Adipocyte (in vitro differentiated cells): ENCODE measurements around the gene ARL13B.
A peak's percentile ranks its signal among the peaks of the same experiment; 100 is the strongest.

Experiments
- DNase-seq: peaks from one replicate; pipeline ENCODE4 v3.0.0-alpha.2; 2015; ENCODE audit warnings: low read depth
- H3K27me3 ChIP-seq: replicated peaks from 2 replicates; pipeline ENCODE4 v1.7.0; 2013; ENCODE audit warnings: mild to moderate bottlenecking, low read length, moderate library complexity; ENCODE audit not compliant: control insufficient read depth, insufficient read depth
- H3K36me3 ChIP-seq: 2 replicates; pipeline ENCODE4 v1.7.0; 2013; ENCODE audit warnings: low read length, mild to moderate bottlenecking, moderate library complexity; ENCODE audit not compliant: control insufficient read depth, insufficient read depth, severe bottlenecking
- H3K4me1 ChIP-seq: 2 replicates; pipeline ENCODE4 v1.7.0; 2013; ENCODE audit warnings: mild to moderate bottlenecking, low read length, moderate library complexity; ENCODE audit not compliant: control insufficient read depth, insufficient read depth
- H3K4me3 ChIP-seq: 2 replicates; pipeline ENCODE4 v1.7.0; 2013; ENCODE audit warnings: mild to moderate bottlenecking, low read length, moderate library complexity
- H3K9ac ChIP-seq: 2 replicates; pipeline ENCODE4 v1.7.0; 2013; ENCODE audit warnings: mild to moderate bottlenecking, low read length, moderate library complexity
- H3K9me3 ChIP-seq: 2 replicates; pipeline ENCODE4 v1.7.0; 2013; ENCODE audit warnings: mild to moderate bottlenecking, low read length, moderate library complexity; ENCODE audit not compliant: control insufficient read depth

The ARL13B gene

GRCh38 chr3:93969997-93970396 is 10.0 kb upstream of the ARL13B start:
- Histone ChIP-seq H3K9me3 (no peaks in the 10 kb centered on the region), H3K4me3 (peak overlapping the region; percentile 6), H3K36me3 (no peaks in the 10 kb centered on the region), H3K9ac (no peak overlapping the region), H3K4me1 (peaks cover 37% of the 10 kb centered on the region), H3K27me3 (no peaks in the 10 kb centered on the region)
- no peak for DNase-seq

DNA sequence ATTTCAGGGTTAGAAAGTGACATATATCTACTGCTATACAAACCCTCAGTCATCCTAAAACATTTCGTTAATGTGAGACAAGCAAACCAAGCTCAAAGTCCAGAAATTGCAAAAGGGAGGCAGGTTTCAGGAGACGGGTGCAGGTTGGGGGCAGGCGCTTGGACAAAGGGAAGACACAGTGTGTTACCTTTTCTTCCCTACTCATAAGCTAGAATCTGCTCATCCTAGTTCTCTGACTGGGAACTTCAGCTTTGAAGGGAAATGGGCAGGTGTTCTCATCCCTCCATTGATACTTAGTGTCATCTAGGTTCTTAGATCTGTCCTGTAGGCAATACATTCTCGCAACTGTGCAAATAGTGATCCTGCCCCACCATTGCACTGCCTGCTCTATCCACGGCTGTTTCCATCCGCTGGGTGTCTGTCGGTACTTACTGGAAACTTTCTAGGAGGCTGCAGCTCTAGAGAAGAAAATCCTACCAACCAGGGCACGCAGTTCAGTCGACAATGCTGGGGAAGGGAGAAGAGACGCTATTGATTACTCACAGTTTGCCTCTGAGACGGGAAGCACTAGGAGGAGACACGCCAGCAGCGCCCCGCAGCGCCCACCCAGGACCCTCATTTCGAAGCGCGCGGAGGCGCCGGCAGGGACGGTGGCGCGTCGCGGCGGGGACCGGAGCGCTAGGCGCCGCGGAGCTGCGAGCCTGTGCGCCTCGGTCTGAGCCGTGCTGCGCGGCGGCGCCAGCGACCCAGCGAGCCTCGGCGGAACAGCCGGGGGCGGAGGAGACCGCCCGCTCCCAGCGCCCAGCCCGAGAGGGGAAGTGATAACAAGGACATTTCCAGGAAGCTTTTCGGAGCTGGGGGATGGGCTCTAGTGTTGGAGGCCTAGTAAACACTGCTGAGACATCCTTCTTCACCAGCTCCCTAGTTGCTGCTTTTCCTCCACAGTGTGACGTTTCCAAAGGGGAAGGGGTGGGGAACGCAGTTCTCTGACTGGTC is 6.5 kb upstream of the ARL13B start, which contains the start of gene PROS1:
TSS of gene PROS1 (minus strand) at position 766 of the 996 bp plus-strand sequence. CDS start at position 619, 147 bp downstream.
- DNase-seq, result peak; percentile 91
- H3K27me3 ChIP-seq, result no peaks in the 10 kb centered on the region
- peak within 1 kb of the TSS; percentile 91 for H3K9ac ChIP-seq
- peak within 1 kb of the TSS; percentile 89 for H3K4me3 ChIP-seq
- no peaks in the 10 kb centered on the region for H3K9me3 ChIP-seq
- no peaks in the 10 kb centered on the region for H3K36me3 ChIP-seq
- H3K4me1 ChIP-seq, result peaks cover 32% of the 10 kb centered on the region

- peak overlapping the region; percentile 98 for H3K4me3 ChIP-seq
- H3K9me3 ChIP-seq, result no peaks in the 10 kb centered on the region
- no peaks in the 10 kb centered on the region for H3K36me3 ChIP-seq
- DNase-seq, result no peak
- no peak overlapping the region for H3K9ac ChIP-seq
- H3K4me1 ChIP-seq, result peaks cover 17% of the 10 kb centered on the region
- no peaks in the 10 kb centered on the region for H3K27me3 ChIP-seq
These were observed 1.7 kb downstream of the ARL13B start for GRCh38 chr3:93981649-93982048.

DNA sequence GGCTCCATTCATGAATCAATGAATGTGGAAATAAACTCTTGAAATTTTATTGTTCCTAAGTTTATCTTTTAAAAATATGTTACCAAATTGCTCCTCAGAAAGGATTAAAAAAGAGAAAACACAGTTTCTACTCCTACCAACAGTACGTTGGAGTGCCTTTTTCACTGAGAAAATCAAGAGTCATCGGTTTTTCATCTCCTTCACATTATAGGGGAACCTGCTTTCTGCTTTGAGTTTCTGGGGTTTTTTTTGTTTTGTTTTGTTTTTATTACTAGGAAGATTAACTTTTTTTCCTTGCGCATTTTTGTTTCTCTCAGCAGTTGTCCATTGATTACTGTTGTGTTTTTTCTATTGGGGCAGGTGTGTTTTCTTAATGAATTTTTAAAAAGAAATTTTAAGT is 3.5 kb downstream of the ARL13B start:
- Histone ChIP-seq H3K4me1 (peaks cover 17% of the 10 kb centered on the region), H3K9me3 (no peaks in the 10 kb centered on the region), H3K4me3 (no peak overlapping the region), H3K36me3 (no peaks in the 10 kb centered on the region), H3K9ac (no peak overlapping the region), H3K27me3 (no peaks in the 10 kb centered on the region)
- DNase-seq, result no peak

- no peaks in the 10 kb centered on the region for H3K36me3 ChIP-seq
- no peak for DNase-seq
- no peak overlapping the region for H3K9ac ChIP-seq
- no peaks in the 10 kb centered on the region for H3K9me3 ChIP-seq
- H3K4me1 ChIP-seq, result peaks cover 14% of the 10 kb centered on the region
- H3K4me3 ChIP-seq, result no peak overlapping the region
- H3K27me3 ChIP-seq, result no peaks in the 10 kb centered on the region
These were observed 4.7 kb downstream of the ARL13B start for GRCh38 chr3:93984618-93985017.

GRCh38 chr3:93988283-93988682 is 8.3 kb downstream of the ARL13B start:
- Histone ChIP-seq H3K9ac (no peak overlapping the region), H3K36me3 (no peaks in the 10 kb centered on the region), H3K27me3 (no peaks in the 10 kb centered on the region), H3K9me3 (no peaks in the 10 kb centered on the region), H3K4me1 (no peaks in the 10 kb centered on the region), H3K4me3 (no peak overlapping the region)
- peak; percentile 49 for DNase-seq

- H3K4me3 ChIP-seq, result no peak overlapping the region
These were observed 8.8 kb downstream of the ARL13B start for GRCh38 chr3:93988764-93989163.

GRCh38 chr3:93989241-93989640 is 9.3 kb downstream of the ARL13B start:
- no peaks in the 10 kb centered on the region for H3K4me1 ChIP-seq
- DNase-seq, result no peak
- no peaks in the 10 kb centered on the region for H3K27me3 ChIP-seq
- no peaks in the 10 kb centered on the region for H3K36me3 ChIP-seq
- H3K4me3 ChIP-seq, result no peak overlapping the region
- H3K9ac ChIP-seq, result no peak overlapping the region
- no peaks in the 10 kb centered on the region for H3K9me3 ChIP-seq

More at GRCh38 chr3:93988764-93989163, 8.8 kb downstream of the ARL13B start:
- Histone ChIP-seq H3K36me3 (no peaks in the 10 kb centered on the region), H3K27me3 (no peaks in the 10 kb centered on the region), H3K9ac (no peak overlapping the region), H3K9me3 (no peaks in the 10 kb centered on the region), H3K4me1 (no peaks in the 10 kb centered on the region)
- no peak for DNase-seq

DNA sequence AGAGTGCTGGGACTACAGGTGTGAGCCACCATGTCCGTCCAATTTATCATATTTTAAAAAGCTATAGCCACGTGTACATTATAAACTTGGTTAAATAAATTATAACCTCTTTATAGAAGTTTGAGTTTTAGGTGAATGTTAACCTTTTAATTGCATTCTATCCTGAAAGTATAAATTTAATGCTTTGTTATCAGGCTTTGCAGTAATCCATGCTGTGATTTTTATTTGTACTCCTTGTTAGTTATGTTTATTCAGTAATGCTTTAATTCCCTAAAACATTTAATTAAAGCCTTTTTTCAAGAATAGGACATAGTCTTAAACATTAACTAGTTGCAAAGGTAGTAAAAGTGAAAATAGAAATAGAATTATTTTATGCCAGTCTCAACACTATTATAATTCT is 11.7 kb downstream of the ARL13B start:
- DNase-seq, result no peak

DNA sequence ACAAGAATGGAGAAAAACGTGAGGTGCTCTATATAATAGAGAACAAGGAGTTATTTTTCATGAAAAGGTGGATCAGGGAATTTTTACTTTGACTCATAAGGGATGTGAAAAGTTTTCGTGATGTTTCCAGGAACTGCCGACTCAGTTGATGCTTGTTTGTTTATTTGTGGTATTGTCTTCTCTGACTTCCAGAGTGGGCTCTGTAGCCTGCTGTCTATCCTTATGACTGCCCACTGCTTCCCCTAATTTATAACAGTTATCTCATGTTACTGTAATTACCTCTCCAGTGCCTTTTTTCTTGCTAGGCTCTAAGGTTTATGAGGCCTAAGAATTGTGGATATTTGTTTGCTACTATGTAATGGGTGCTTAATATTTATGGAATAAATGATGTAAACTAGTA is 12.3 kb downstream of the ARL13B start:
- H3K4me3 ChIP-seq, result no peak overlapping the region
- no peaks in the 10 kb centered on the region for H3K4me1 ChIP-seq
- H3K9ac ChIP-seq, result no peak overlapping the region
- no peaks in the 10 kb centered on the region for H3K9me3 ChIP-seq
- no peaks in the 10 kb centered on the region for H3K36me3 ChIP-seq
- H3K27me3 ChIP-seq, result no peaks in the 10 kb centered on the region
- no peak for DNase-seq

More for the DNA sequence above, 11.7 kb downstream of the ARL13B start:
- H3K9me3 ChIP-seq, result no peaks in the 10 kb centered on the region
- H3K36me3 ChIP-seq, result no peaks in the 10 kb centered on the region
- H3K9ac ChIP-seq, result no peak overlapping the region
- H3K27me3 ChIP-seq, result no peaks in the 10 kb centered on the region
- H3K4me3 ChIP-seq, result no peak overlapping the region
- H3K4me1 ChIP-seq, result no peaks in the 10 kb centered on the region

- Histone ChIP-seq H3K9me3 (no peaks in the 10 kb centered on the region), H3K36me3 (no peaks in the 10 kb centered on the region), H3K4me3 (no peak overlapping the region), H3K9ac (no peak overlapping the region), H3K27me3 (no peaks in the 10 kb centered on the region), H3K4me1 (no peaks in the 10 kb centered on the region)
- no peak for DNase-seq
These were observed 14.1 kb downstream of the ARL13B start for GRCh38 chr3:93994056-93994455.
